Lower leg skin (tissue), 4 donors: ENCODE data around the gene CMTM3. TPM values are rescaled to one million over a fixed set of nuclear protein-coding genes. Genes with fewer than 3 reads are reported as not detected.
A peak's percentile ranks its signal among the peaks of the same experiment; 100 is the strongest.

ENCODE experiments used
- DNase-seq, 2 donors: peaks; one replicate each; pipeline ENCODE4 v3.0.0-alpha.2; 2019; ENCODE audit warnings: low spot score in 2 of 2
- H3K4me3 ChIP-seq: fragments of 200-600 bp; sonication (generic); 2 replicates; pipeline ENCODE4 v1.5.1; 2017; ENCODE audit warnings: mild to moderate bottlenecking, low read depth; ENCODE audit not compliant: poor library complexity, severe bottlenecking
- CTCF ChIP-seq, 3 donors: fragments of 450-650 bp; IDR thresholded peaks; one replicate each; pipeline ENCODE4 v1.5.1; 2016; ENCODE audit warnings: antibody characterized with exemption in 3 of 3, mild to moderate bottlenecking in 3 of 3, moderate library complexity in 2 of 3
- POLR2A ChIP-seq, 2 donors: fragments of 450-650 bp; IDR thresholded peaks; one replicate each; pipeline ENCODE4 v1.6.1; 2016 to 2017; ENCODE audit warnings: antibody characterized with exemption in 2 of 2, mild to moderate bottlenecking in 1 of 2, moderate library complexity in 1 of 2
- WGBS, 2 donors: methylation state at CpG; one replicate each; pipeline ENCODE4 v1.1.5; 2018; 5-methylcytosine and 5-hydroxymethylcytosine counted together
- intact Hi-C: fragments of 100-400 bp; cut with DNase I; formaldehyde crosslinking; loops from one replicate; pipeline ENCODE4 v1.15.0; 2023; ENCODE audit warnings: low total_unique reads
- total RNA-seq, 4 donors: library from RNA; depleted of rRNA; stranded (reverse); fragments of >200 nt; gene quantifications; one replicate each; pipeline ENCODE4 v1.1.0, GENCODE V29; 2016

CMTM3 gene
- total RNA-seq = 10 to 100 TPM in 2 of 4 donors, 1 to 10 TPM in 2; 7.9 to 15.9 (median 10.0) TPM

- 0 to 1% methylated on average over 25 to 35 of the region's 96 CpGs for WGBS, 2 donors
- peak within 1 kb of the TSS; percentile 55 for H3K4me3 ChIP-seq
- DNase-seq = peak in 1 of 2 donors; percentile 95
- TF ChIP-seq POLR2A (IDR thresholded peaks at IDR 0.05) = no peak
- no peak for TF ChIP-seq CTCF (IDR thresholded peaks at IDR 0.05)
- intact Hi-C loops = no loop called here
Measured at GRCh38 chr16:66604376-66605176, at the start of gene CMTM3. Gene CMTM3, plus strand, starts transcription at chr16:66604704. Its CDS starts 102 bp downstream, at chr16:66604806.

- TF ChIP-seq POLR2A (IDR thresholded peaks at IDR 0.05) = no peak
- TF ChIP-seq CTCF (IDR thresholded peaks at IDR 0.05) = no peak
- 76 to 84% methylated on average over 1 of the region's 1 CpG for WGBS, 2 donors
- DNase-seq = no peak
- H3K4me3 ChIP-seq = no peak overlapping the region
- intact Hi-C loops = no loop called here
Measured at GRCh38 chr16:66560107-66560506, 44.4 kb upstream of the CMTM3 start.

- TF ChIP-seq CTCF (IDR thresholded peaks at IDR 0.05) = no peak
- TF ChIP-seq POLR2A (IDR thresholded peaks at IDR 0.05) = no peak
- H3K4me3 ChIP-seq = no peak overlapping the region
- DNase-seq = no peak
- intact Hi-C loops = no loop called here
- 90 to 94% methylated on average over 3 of the region's 3 CpGs for WGBS, 2 donors
Measured at GRCh38 chr16:66561381-66562080, 43.0 kb upstream of the CMTM3 start.

- H3K4me3 ChIP-seq = no peak overlapping the region
- WGBS, 2 donors = 90 to 92% methylated on average over 1 of the region's 1 CpG
- intact Hi-C loops = no loop called here
- no peak for DNase-seq
- TF ChIP-seq CTCF (IDR thresholded peaks at IDR 0.05) (no peak), POLR2A (IDR thresholded peaks at IDR 0.05) (no peak)
Measured at GRCh38 chr16:66562409-66562808, 42.1 kb upstream of the CMTM3 start.

GRCh38 chr16:66562986-66563385, 41.5 kb upstream of the CMTM3 start:
- TF ChIP-seq POLR2A (IDR thresholded peaks at IDR 0.05) (no peak), CTCF (IDR thresholded peaks at IDR 0.05) (no peak)
- WGBS, 2 donors = 83 to 87% methylated on average over 2 of the region's 2 CpGs
- H3K4me3 ChIP-seq = no peak overlapping the region
- intact Hi-C loops = no loop called here
- no peak for DNase-seq
